NT2/D1 (cell line): ENCODE measurements around the gene RHOT2.
A peak's percentile ranks its signal among the peaks of the same experiment; 100 is the strongest.

Experiments
- DNase-seq: peaks from one replicate; pipeline ENCODE4 v3.0.0-alpha.2; 2011; ENCODE audit warnings: low read depth, low spot score
- H3K27me3 ChIP-seq: 2 replicates; pipeline ENCODE4 v1.6.0; 2011; ENCODE audit warnings: mild to moderate bottlenecking; ENCODE audit not compliant: insufficient read length, insufficient read depth
- H3K36me3 ChIP-seq: 2 replicates; pipeline ENCODE4 v1.6.1; 2011; ENCODE audit warnings: mild to moderate bottlenecking, low read length, mixed read lengths; ENCODE audit not compliant: insufficient read depth, insufficient read length
- H3K4me1 ChIP-seq: 2 replicates; pipeline ENCODE4 v1.5.1; 2011; ENCODE audit not compliant: insufficient read depth, insufficient read length
- H3K4me3 ChIP-seq: 2 replicates; pipeline ENCODE4 v1.5.1; 2011; ENCODE audit warnings: low read depth; ENCODE audit not compliant: insufficient read length
- H3K9ac ChIP-seq: 2 replicates; pipeline ENCODE4 v1.6.0; 2011; ENCODE audit warnings: low read depth; ENCODE audit not compliant: insufficient read length
- H3K9me3 ChIP-seq: 2 replicates; pipeline ENCODE4 v1.5.1; 2011; ENCODE audit warnings: mild to moderate bottlenecking, low read length; ENCODE audit not compliant: insufficient read depth
- SUZ12 ChIP-seq: IDR thresholded peaks from 2 replicates; pipeline ENCODE4 v1.6.1; 2011; ENCODE audit not compliant: insufficient read length, insufficient read depth; ENCODE audit errors: extremely low read depth
- YY1 ChIP-seq: IDR thresholded peaks from 2 replicates; pipeline ENCODE4 v1.6.1; 2011; ENCODE audit not compliant: insufficient read length, insufficient read depth
- ZNF274 ChIP-seq: IDR thresholded peaks from 2 replicates; pipeline ENCODE4 v1.6.1; 2011; ENCODE audit warnings: mild to moderate bottlenecking, low read depth, low read length

RHOT2 gene

DNA sequence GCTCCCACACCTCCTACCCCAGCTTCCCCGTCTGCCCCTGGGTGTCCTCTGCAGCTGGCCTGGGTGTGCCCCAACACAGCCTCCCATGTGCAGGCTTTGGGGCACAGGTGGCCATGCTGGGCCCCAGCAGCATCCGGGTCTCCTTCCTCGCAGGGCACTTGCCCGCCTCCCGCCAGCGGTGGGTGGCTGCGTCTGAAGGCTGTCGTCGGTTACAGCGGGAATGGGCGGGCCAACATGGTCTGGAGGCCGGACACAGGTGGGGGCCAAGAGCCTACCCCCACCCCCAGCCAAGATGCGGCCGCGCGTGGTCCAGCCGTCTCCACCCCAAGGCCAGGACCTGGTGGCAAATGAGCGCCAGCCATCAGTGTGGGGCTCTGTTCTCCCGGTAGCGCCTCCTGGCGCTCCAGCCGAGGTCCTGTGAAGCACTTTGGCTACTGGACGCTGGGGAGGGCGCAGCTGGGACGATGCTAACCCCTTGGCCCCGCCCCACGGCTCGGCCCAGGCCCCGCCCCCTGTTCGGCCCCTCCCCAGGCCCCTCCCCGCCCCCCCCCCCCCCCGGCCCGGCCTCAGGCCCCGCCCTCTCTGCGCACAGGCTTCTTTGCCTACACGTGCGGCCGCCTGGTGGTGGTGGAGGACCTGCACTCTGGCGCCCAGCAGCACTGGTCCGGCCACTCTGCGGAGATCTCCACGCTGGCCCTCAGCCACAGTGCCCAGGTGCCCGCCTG lies 7.3 kb upstream of the RHOT2 start:
- Histone ChIP-seq H3K36me3 (peaks cover 82% of the 10 kb centered on the region), H3K9ac (peak overlapping the region; percentile 74), H3K4me1 (peaks cover 16% of the 10 kb centered on the region), H3K4me3 (no peak overlapping the region), H3K27me3 (no peaks in the 10 kb centered on the region), H3K9me3 (no peaks in the 10 kb centered on the region)
- DNase-seq: peak; percentile 66
- TF ChIP-seq ZNF274: no peak
- no peak for TF ChIP-seq YY1
- TF ChIP-seq SUZ12: no peak

DNA sequence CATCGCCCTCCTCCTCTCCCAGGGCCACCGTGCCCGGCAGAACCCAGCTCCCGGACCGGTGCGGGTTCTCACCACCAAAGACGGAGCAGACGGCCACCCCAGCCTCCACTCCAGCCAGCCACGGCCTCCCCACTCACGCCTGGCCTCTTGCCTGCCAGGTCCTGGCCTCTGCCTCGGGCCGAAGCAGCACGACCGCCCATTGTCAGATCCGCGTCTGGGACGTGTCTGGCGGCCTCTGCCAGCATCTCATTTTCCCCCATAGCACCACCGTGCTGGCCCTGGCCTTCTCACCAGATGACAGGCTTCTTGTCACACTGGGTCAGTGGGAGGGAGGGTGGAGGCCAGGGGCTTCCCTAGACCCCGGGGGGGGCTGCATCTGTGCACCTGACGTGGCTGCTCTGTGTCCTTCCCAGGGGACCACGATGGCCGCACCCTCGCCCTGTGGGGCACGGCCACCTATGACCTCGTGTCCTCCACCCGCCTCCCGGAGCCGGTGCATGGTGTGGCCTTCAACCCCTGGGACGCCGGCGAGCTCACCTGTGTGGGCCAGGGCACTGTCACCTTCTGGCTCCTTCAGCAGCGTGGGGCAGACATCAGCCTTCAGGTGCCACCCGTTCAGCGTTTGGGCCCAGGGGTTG lies 6.6 kb upstream of the RHOT2 start:
- Histone ChIP-seq H3K9me3 (no peaks in the 10 kb centered on the region), H3K4me3 (no peak overlapping the region), H3K4me1 (peaks cover 19% of the 10 kb centered on the region), H3K36me3 (peaks cover 81% of the 10 kb centered on the region), H3K27me3 (no peaks in the 10 kb centered on the region), H3K9ac (peak overlapping the region; percentile 74)
- TF ChIP-seq YY1 (no peak), ZNF274 (no peak)
- DNase-seq: no peak

DNA sequence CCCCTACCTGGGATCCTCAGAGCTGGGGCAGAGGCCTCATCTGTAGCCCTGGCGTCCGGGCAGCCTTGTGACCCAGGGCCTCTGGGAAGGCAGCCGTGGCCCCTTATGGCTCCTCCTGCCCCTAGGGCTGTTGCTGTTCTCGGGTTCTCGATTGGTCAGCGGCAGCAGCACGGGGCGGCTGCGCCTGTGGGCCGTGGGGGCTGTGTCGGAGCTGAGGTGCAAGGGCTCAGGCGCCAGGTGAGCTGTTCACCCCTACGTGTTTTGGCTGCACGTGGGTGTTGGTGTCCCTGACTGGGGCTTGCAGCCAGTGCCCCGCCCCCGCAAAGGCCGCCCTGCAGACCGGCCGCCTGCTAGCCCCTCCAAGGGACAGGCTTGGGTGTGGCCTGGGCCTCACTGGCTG lies 5.8 kb upstream of the RHOT2 start:
- H3K27me3 ChIP-seq: no peaks in the 10 kb centered on the region
- TF ChIP-seq YY1 (no peak), ZNF274 (no peak), SUZ12 (no peak)
- H3K9me3 ChIP-seq: no peaks in the 10 kb centered on the region
- no peak overlapping the region for H3K4me3 ChIP-seq
- H3K9ac ChIP-seq: no peak overlapping the region
- H3K36me3 ChIP-seq: peaks cover 81% of the 10 kb centered on the region
- no peak for DNase-seq
- peaks cover 19% of the 10 kb centered on the region for H3K4me1 ChIP-seq

DNA sequence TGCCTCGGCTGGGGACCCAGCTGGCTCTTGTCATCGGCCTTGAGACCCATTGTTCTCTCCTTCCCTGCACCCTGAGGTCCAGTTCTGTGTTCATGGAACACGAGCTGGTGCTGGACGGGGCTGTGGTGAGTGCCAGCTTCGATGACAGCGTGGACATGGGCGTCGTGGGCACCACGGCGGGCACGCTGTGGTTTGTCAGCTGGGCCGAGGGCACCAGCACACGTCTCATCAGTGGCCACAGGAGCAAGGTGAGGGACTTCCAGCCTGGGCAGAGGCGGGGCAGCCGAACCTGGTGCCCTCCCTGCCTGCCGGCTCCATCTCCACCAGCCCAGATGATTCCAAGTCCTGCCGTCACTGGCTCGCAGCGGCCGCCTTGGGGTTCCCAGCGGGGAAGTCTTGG lies 5.3 kb upstream of the RHOT2 start:
- Histone ChIP-seq H3K9me3 (no peaks in the 10 kb centered on the region), H3K9ac (no peak overlapping the region), H3K4me1 (peaks cover 23% of the 10 kb centered on the region), H3K4me3 (no peak overlapping the region), H3K27me3 (no peaks in the 10 kb centered on the region), H3K36me3 (peaks cover 79% of the 10 kb centered on the region)
- no peak for TF ChIP-seq ZNF274
- TF ChIP-seq SUZ12: no peak
- no peak for TF ChIP-seq YY1
- DNase-seq: no peak

DNA sequence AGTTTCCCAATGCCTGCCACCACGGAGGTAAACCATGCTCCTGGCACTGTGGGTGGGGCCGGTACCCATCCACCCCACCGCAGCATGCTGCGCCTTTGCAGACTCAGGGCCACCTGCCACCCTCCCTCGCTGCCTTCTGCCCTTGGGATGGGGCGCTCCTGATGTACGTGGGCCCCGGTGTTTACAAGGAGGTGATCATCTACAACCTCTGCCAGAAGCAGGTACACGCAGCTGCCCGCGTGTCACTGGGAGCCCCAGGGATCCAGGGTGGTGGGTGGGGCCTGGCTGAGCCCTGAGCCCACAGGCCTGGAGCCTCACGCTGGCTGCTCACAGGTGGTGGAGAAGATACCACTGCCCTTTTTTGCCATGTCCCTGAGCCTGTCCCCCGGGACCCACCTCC lies 1.4 kb upstream of the RHOT2 start:
- Histone ChIP-seq H3K9me3 (no peaks in the 10 kb centered on the region), H3K27me3 (no peaks in the 10 kb centered on the region), H3K4me3 (no peak overlapping the region), H3K36me3 (peaks cover 76% of the 10 kb centered on the region), H3K4me1 (peaks cover 20% of the 10 kb centered on the region), H3K9ac (peak overlapping the region; percentile 27)
- no peak for DNase-seq
- TF ChIP-seq ZNF274: no peak
- no peak for TF ChIP-seq YY1
- no peak for TF ChIP-seq SUZ12

DNA sequence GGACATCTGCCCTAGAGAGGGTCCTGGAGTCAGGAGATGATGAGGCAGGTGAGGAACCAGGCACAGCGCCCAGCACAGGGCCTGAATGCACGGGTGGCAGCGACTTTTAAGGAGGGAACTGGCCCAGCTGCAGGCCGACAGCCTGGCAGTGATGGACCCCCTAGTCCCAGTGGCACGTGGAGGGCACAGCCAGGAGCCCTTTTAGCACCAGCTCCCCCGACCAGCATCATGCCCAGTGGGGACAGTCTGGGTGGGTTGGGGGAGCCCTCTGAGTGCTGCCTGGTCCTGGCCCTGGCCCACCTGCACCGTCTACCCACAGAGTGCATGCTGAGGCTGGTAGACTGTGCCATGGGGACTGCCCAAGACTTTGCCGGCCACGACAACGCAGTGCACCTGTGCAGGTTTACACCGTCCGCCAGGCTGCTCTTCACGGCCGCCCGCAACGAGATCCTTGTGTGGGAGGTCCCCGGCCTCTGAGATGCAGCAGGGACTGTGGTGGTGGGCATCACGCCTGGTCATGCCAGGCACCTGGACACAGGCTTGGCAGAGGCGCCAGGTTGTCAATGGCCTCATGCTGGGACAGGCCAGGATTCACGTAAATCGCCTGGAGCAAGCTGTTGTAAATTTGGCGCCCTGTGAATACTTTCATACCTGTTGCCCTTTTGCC lies 686 bp upstream of the RHOT2 start:
- H3K9ac ChIP-seq: peak overlapping the region; percentile 98
- DNase-seq: no peak

DNA sequence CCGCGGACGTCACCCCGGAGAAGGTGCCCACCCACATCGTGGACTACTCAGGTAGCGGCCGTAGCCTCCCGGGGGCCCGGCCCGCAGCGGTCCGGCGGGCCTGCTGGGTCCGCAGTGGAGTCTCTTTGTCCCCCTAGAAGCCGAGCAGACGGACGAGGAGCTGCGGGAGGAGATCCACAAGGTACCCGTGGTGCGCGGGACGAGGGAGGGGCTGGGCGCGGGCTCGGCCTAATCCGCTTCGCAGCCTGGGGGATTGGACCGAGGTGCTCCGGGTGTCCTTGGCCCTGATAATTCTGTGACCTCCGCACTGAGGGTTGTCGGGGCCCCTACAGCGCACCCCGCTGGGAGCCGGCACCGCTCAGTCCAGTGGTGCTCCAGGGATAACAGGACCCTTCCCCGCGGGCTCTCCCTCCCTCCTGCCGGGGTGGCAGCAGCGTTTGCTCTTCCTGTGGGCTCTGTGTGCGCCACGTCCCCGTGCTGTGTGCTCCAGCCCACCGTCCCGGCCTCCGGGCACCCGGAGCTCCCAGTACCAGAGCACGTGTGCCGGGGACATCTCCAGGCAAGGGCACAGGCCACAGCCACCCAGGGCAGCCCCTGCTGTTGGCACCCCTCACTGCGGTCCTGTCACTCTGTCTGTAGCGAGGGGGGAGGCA lies 713 bp downstream of the RHOT2 start:
- no peak for DNase-seq
- no peaks in the 10 kb centered on the region for H3K9me3 ChIP-seq
- peaks cover 76% of the 10 kb centered on the region for H3K36me3 ChIP-seq
- TF ChIP-seq ZNF274 (no peak), YY1 (no peak), SUZ12 (no peak)
- H3K27me3 ChIP-seq: no peaks in the 10 kb centered on the region
- peak overlapping the region; percentile 98 for H3K9ac ChIP-seq
- peaks cover 19% of the 10 kb centered on the region for H3K4me1 ChIP-seq
- peak overlapping the region; percentile 96 for H3K4me3 ChIP-seq

More for the DNA sequence above, 686 bp upstream of the RHOT2 start:
- no peaks in the 10 kb centered on the region for H3K9me3 ChIP-seq
- TF ChIP-seq YY1: no peak
- TF ChIP-seq SUZ12: no peak
- TF ChIP-seq ZNF274: no peak
- H3K36me3 ChIP-seq: peaks cover 76% of the 10 kb centered on the region
- no peaks in the 10 kb centered on the region for H3K27me3 ChIP-seq
- no peak overlapping the region for H3K4me3 ChIP-seq
- H3K4me1 ChIP-seq: peaks cover 17% of the 10 kb centered on the region
